ENCODE data around the gene GTF3C5. TPM values are rescaled to one million over a fixed set of nuclear protein-coding genes. Genes with fewer than 3 reads are reported as not detected.
"Not testable (repeated sequence)": the region's sequence is repeated elsewhere in the genome, so short reads cannot be mapped to it uniquely, and the experiment has no call there.

The GTF3C5 gene
- total and polyA plus RNA-seq, 8 donors, result 25.7 to 85.2 (median 45.4) TPM

GRCh38 chr9:132995121-132995420 lies 35.7 kb upstream of the GTF3C5 start:
- Histone ChIP-seq H3K4me1 (peaks cover 0 to 21% (median 7%) of the 10 kb centered on the region in 4 donors), H3K36me3 (no peaks in the 10 kb centered on the region), H3K27me3 (peaks cover 0 to 83% (median 33%) of the 10 kb centered on the region in 3 donors), H3K27ac (no peak overlapping the region), H3K4me3 (no peak overlapping the region), H3K9me3 (no peaks in the 10 kb centered on the region)
- TF ChIP-seq EP300 (IDR thresholded peaks at IDR 0.05), result no peak
- TF ChIP-seq POLR2A (IDR thresholded peaks at IDR 0.05), result no peak
- TF ChIP-seq, protein P1, sequence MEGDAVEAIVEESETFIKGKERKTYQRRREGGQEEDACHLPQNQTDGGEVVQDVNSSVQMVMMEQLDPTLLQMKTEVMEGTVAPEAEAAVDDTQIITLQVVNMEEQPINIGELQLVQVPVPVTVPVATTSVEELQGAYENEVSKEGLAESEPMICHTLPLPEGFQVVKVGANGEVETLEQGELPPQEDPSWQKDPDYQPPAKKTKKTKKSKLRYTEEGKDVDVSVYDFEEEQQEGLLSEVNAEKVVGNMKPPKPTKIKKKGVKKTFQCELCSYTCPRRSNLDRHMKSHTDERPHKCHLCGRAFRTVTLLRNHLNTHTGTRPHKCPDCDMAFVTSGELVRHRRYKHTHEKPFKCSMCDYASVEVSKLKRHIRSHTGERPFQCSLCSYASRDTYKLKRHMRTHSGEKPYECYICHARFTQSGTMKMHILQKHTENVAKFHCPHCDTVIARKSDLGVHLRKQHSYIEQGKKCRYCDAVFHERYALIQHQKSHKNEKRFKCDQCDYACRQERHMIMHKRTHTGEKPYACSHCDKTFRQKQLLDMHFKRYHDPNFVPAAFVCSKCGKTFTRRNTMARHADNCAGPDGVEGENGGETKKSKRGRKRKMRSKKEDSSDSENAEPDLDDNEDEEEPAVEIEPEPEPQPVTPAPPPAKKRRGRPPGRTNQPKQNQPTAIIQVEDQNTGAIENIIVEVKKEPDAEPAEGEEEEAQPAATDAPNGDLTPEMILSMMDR (IDR thresholded peaks at IDR 0.05), result no peak
- TF ChIP-seq POLR2AphosphoS5 (IDR thresholded peaks at IDR 0.05), result no peak
- DNase-seq, result no peak
- 33 to 90% (median 86%) methylated on average over 1 to 6 of the region's 6 CpGs for WGBS, 5 donors
- intact Hi-C loops (cut with DNase I; ENCODE audit: low total_unique reads), result no loop called here

DNA sequence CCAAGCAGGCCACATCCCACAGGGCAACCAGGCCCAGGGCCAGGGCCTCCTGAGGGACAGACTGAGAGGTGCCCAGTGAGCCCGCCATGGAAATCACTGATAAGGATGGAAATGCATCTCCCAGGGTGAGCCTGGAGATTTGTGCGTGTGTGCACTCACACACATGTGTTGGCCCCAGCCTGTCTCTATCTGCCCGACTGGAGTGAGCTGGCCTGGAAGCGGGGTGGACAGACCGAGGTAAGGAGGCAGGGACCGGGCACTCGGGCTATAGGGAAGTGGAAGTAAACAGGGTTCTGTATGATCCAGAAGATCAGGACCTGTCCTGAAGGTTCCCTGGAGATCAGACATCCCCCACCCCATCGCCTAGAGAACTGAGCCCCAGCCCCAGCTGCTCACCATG lies 34.9 kb upstream of the GTF3C5 start:
- H3K9me3 ChIP-seq, result no peaks in the 10 kb centered on the region
- TF ChIP-seq EP300 (IDR thresholded peaks at IDR 0.05), result no peak
- no peak for TF ChIP-seq POLR2AphosphoS5 (IDR thresholded peaks at IDR 0.05)
- TF ChIP-seq POLR2A (IDR thresholded peaks at IDR 0.05), result no peak
- TF ChIP-seq, protein P1 (IDR thresholded peaks at IDR 0.05), result no peak
- WGBS, 5 donors, result 74 to 98% (median 82%) methylated on average over 6 to 8 of the region's 8 CpGs
- no peaks in the 10 kb centered on the region for H3K36me3 ChIP-seq
- intact Hi-C loops (cut with DNase I; ENCODE audit: low total_unique reads), result no loop called here
- H3K4me1 ChIP-seq, result peaks cover 0 to 21% (median 7%) of the 10 kb centered on the region in 4 donors
- no peak overlapping the region for H3K27ac ChIP-seq
- no peak overlapping the region for H3K4me3 ChIP-seq
- no peak for DNase-seq
- peaks cover 0 to 87% (median 33%) of the 10 kb centered on the region in 3 donors for H3K27me3 ChIP-seq

GRCh38 chr9:132996526-132996925 lies 34.3 kb upstream of the GTF3C5 start:
- 68 to 84% (median 77%) methylated on average over 13 of the region's 13 CpGs for WGBS, 5 donors
- intact Hi-C loops (cut with DNase I; ENCODE audit: low total_unique reads), result no loop called here
- TF ChIP-seq POLR2AphosphoS5 (IDR thresholded peaks at IDR 0.05) (no peak), EP300 (IDR thresholded peaks at IDR 0.05) (no peak), POLR2A (IDR thresholded peaks at IDR 0.05) (no peak)
- TF ChIP-seq, protein P1 (IDR thresholded peaks at IDR 0.05), result no peak
- no peaks in the 10 kb centered on the region for H3K9me3 ChIP-seq
- peaks cover 0 to 87% (median 29%) of the 10 kb centered on the region in 3 donors for H3K27me3 ChIP-seq
- H3K27ac ChIP-seq, result no peak overlapping the region
- no peak for DNase-seq
- H3K4me1 ChIP-seq, result peaks cover 0 to 21% (median 7%) of the 10 kb centered on the region in 4 donors
- H3K36me3 ChIP-seq, result no peaks in the 10 kb centered on the region
- no peak overlapping the region for H3K4me3 ChIP-seq

DNA sequence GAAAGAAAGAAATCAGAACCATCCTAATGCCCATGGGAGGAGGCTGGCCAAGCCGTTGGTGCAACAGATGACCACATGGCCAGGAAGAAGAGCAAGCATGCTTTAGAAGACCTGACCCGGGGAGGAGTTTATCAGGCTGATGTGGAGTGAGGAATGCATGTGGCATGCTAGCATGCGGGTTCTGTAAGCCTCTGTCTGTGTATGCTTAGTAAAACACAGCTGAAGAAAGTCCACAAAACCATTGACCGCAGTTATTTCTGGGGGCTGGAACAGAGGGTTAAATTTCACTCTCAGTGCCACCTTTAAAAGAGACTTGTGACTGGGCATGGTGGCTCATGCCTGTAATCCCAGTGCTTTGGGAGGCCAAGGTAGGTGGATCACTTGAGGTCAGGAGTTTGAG lies 33.2 kb upstream of the GTF3C5 start:
- WGBS, 5 donors, result 52 to 74% (median 63%) methylated on average over 4 of the region's 4 CpGs

GRCh38 chr9:132998221-132998620 lies 32.6 kb upstream of the GTF3C5 start:
- H3K4me1 ChIP-seq, result peaks cover 0 to 20% (median 7%) of the 10 kb centered on the region in 4 donors

More for the DNA sequence above, 33.2 kb upstream of the GTF3C5 start:
- Histone ChIP-seq H3K4me1 (peaks cover 0 to 21% (median 7%) of the 10 kb centered on the region in 4 donors), H3K9me3 (no peaks in the 10 kb centered on the region), H3K36me3 (no peaks in the 10 kb centered on the region), H3K27me3 (peaks cover 0 to 86% (median 30%) of the 10 kb centered on the region in 3 donors), H3K27ac (no peak overlapping the region), H3K4me3 (no peak overlapping the region)
- intact Hi-C loops (cut with DNase I; ENCODE audit: low total_unique reads), result no loop called here
- TF ChIP-seq, protein P1 (IDR thresholded peaks at IDR 0.05), result no peak
- TF ChIP-seq EP300 (IDR thresholded peaks at IDR 0.05) (no peak), POLR2A (IDR thresholded peaks at IDR 0.05) (no peak), POLR2AphosphoS5 (IDR thresholded peaks at IDR 0.05) (no peak)
- no peak for DNase-seq

More at GRCh38 chr9:132998221-132998620, 32.6 kb upstream of the GTF3C5 start:
- H3K9me3 ChIP-seq; H3K36me3 ChIP-seq; intact Hi-C loops (cut with DNase I; ENCODE audit: low total_unique reads); H3K27ac ChIP-seq; H3K4me3 ChIP-seq; DNase-seq: not testable (repeated sequence)
- H3K27me3 ChIP-seq, result peaks cover 0 to 86% (median 35%) of the 10 kb centered on the region in 3 donors
- WGBS, 5 donors, result 85 to 94% (median 88%) methylated on average over 3 to 4 of the region's 4 CpGs

All from stomach (tissue), 9 donors.